Stromal cell of bone marrow (primary cell): ENCODE measurements around the gene RASSF5.

Experiments
- DNase-seq: peaks from one replicate; pipeline ENCODE4 v3.0.0-alpha.2; 2012; ENCODE audit warnings: low read depth

Gene RASSF5

DNA sequence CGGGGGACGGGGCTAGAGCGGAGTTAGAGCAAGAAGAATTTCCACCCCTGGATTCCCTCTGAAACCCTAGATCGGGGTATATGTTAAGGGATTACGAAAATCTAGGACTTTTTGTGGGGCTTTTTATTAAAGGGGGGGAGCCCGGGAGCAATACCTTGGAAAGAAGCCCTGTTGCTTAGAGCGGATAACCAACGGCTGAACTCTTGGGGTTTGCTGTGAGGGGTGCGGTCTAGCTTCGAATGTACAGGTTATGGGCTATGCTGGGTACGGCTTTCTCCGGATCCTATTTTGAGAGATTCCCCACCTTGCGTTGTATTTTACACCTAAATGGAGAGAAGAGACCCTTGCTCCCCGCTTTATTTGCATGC, 128.6 kb downstream of the RASSF5 start:
- no peak for DNase-seq

- no peak for DNase-seq
Observed at GRCh38 chr1:206636671-206637070, 129.3 kb downstream of the RASSF5 start.

GRCh38 chr1:206637605-206638004, 130.3 kb downstream of the RASSF5 start:
- no peak for DNase-seq
